HG03045 (cell line): Measurements from ENCODE around the gene BICD2.

ENCODE experiments used
- ATAC-seq: cut with Tn5 transposase; IDR thresholded peaks from one replicate; pipeline ENCODE4 v1.9.1; 2021; ENCODE audit warnings: mild to moderate bottlenecking, moderate library complexity; ENCODE audit not compliant: unreplicated experiment

Gene BICD2

DNA sequence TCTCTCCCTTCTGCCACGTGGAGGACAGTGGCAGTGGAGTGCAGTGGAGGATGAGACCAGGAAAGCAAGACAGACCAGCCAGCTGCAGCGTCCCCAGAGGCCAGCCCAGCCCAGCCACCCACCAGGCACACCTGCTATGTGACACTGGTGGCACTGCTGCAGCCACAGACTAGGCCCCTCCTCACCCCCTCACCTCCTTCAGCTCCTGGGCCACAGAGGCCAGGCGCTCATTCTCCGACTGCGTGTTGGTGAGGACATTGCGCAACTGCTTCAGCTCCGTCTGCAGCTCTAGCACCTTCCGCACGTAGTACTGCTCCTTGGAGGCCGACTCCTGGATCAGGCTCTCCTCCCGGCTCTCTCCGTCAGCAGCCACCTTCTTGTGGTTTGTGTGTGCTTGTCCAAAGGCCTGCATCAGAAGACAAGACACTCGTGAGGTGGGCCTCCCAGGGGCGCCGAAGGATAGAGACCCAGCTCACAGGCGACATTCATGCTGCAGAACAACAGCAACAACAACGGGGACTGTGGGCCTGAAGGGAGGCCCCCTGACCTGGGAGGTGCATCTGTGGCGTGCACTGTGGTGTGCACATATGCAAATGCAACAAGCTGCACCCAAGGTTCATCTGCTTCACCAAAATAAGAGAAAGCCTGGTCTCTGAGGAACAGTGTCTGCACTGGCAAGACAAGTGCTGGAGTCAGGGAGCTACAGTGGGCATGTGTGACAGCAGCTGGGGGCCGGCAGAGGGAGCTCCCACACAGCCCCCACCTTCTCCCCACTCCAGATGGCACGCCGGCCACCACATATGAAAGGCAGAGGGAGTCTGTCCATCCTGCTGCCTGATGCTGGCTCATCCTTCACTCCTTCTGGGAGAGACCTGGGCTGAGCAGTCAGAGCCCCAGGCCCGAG lies 35.5 kb downstream of the BICD2 start:
- ATAC-seq, result peak; percentile 89

DNA sequence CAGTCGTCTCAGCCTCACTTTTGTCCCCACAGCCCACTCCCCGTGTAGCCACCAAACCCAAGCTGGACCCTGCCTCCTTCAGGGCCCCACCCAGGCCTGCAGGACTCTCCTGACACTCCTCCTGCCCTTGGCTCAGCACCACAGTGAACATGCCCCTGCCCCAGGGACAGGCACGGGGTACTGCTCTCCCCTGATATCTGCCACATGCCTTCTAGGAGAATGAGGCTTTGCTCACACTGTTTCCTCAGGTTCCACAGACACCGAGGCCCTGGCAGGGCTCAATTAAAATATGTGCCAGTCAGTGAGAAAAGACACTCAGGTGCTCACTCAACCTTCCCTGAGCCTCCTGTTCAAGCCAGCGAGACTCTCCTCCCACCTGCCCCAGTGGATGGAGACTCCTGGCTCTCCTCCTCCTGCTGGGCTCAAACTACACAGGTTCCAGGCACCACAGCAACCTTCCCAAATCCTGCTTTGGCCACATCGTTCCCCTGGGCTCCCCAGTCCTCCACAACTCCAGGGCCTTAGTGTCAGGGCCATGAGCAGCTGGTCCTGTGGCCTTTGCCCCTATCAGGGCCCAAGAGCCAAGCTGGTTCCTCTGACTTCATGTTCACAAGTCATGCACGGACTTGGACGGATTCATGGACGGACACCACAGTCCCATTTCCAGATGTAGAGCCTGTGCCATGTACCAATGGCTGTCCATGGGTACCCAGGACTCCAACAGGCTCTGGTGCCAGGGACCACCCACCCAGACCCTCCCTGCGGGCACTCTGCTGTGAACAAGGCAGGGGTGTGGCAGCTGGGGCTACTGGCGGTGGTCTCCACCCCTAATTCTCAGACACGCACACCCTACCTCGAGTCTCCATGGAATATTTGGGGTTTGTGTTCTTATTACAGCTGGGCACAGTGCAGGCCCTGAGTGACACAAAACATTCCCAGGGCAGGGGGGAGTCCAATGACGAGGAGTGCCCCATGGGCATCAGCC lies 36.6 kb downstream of the BICD2 start:
- ATAC-seq, result no peak

DNA sequence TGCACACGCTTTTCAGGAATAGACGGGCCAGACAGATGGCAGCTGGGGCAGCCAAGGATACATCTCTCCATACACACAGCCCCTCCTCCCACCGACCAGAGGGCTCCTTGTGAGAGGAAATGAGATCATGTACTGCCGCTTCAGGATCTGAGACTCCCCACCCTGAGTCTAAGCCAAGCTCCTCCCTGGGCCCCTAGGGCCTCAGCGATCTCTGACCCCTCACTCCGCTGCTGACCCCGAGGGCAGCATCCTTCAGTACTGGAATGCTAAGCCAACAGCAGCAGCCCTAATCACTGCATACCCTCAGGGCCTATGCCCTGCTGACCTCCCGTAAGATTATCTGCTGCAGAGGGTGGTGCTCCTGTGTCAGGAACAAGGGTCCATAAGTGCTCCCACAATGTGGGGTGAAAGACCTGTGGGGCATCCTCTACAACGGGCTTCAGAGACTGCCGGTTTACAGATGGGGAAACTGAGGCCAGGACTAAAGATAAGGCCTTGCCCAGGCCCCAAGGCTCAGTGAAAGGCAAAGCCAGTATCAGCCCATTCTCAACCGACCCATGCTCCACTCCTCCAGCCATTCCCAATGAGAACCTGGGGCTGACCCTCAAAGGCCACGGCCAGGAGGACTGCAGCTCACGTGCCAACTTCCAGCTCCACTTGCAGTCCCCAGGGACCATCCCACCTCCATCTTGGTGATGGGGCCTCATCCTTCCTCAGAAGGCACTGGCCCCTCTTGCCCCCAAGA lies 37.5 kb downstream of the BICD2 start:
- no peak for ATAC-seq

DNA sequence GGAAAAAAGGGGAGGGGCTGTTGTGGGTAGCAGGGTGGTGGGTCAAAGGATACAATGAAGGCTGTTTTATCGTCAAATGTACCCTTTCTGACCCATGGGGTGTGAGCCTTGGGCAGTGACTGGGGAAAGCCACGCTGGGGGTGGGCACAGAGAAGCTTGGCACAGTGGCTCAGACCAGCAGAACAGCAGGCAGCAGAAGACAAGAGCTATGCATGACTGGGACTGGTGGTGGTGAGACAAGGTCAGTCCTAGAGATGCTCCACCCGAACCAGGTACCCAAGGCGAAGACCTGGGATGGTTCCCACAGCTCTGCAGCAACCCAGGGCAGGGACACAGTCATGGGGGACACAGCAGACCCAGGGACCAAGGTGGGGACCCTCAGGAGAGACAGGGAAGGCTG lies 38.3 kb downstream of the BICD2 start:
- no peak for ATAC-seq

DNA sequence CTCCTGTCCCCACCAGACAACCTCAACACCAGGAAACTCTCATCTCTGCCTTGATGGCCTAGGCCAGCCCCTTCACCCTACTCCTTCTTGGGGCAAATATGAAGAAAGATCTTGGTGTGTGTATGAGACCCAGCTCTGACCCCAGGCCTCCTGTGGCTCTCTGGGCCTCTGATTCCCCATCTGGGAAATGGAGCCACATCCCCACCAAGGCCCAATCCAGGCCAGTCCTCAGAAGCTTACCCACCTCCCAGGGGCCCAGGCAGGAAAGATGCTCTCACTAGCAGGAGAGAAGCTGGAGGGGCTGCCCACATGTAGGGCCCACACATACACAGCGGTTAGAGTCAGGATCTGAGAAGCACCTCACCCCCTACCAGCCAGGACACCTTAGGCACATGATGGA lies 38.9 kb downstream of the BICD2 start:
- ATAC-seq, result no peak

DNA sequence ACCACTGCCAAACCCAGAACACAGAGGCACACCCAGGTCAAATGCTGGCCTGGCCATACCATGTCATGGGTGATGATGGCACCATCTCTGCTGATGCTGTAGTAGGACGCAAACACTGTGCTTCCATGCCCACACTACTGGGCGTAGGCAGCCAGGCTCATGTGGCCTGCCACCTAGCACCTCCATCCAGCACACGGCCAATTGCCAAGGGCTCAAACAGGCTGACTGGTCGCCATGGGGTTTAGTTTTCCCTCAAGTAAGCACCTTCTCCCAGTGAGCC lies 39.4 kb downstream of the BICD2 start:
- no peak for ATAC-seq

DNA sequence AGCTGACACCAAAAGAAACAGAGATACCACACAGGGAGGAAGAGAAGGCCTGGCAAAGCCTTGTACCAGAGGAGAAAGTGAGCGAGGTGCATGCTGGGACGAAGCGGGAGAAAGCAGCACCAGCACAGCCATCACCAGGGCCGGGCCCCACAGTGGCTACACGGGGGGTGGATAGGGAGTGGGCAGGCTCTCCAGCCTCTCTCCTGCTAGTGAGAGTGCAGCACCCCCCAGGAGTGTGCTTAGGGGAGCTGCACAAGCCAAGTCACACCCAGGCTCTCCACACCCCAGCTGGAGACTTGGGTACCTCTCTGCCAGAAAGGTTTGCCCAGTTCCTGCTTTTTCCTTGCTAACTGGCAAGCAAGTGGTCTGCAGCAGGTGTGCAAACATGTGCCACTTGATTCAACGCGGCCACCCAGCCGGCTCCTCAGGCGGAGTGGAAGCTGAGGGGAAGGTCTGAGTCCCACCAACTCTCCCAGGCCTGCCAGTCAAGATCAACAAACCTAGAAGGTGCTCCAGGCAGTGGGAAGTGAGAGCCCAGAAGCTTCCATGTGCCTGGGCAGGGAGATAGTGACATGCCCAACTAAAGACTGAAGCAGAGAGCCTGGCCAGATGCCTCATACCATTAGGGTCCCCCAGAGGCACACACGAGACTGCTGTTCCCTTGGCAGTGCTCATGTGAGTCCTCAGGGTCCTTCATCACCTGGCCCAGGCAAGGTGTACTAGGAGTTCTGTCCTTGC lies 39.9 kb downstream of the BICD2 start:
- no peak for ATAC-seq

DNA sequence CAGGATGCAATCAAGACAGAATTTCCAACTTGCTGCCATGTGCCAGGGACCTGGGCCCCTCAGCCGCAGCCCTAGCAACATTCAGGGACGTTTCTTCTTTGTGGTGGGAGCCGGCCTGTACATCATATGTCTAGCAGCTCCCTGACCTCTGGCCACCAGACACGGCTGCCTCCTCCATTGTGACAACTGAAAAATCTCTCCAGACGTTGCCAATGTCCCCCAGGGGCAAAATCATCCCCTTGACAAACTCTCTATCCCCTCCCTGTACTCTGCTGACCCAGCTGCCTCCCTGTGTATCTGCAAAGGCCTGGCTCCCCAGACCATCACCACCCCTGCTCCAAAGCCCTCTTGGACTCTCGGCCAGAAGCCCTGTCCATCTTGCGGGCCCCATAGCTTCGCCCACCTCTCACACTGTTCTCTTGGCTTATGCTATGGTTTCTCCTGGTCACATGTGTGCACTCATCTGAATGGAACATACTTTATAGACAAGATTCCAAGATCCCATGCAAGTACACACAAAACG lies 40.8 kb downstream of the BICD2 start:
- no peak for ATAC-seq

DNA sequence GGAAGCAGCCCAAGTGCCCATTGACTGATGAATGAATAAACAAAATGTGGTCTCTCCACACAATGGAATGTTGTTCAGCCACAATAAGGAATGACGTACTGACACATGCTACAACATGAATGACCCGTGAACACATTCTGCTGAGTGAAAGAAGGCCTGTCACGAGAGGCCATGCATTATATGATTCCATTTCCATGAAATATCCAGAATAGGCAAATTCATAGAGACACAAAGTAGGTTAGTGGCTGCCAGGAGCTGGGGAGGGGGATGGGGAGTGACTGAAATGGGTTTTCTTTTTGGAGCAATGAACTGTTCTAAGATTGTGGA lies 41.4 kb downstream of the BICD2 start:
- no peak for ATAC-seq

DNA sequence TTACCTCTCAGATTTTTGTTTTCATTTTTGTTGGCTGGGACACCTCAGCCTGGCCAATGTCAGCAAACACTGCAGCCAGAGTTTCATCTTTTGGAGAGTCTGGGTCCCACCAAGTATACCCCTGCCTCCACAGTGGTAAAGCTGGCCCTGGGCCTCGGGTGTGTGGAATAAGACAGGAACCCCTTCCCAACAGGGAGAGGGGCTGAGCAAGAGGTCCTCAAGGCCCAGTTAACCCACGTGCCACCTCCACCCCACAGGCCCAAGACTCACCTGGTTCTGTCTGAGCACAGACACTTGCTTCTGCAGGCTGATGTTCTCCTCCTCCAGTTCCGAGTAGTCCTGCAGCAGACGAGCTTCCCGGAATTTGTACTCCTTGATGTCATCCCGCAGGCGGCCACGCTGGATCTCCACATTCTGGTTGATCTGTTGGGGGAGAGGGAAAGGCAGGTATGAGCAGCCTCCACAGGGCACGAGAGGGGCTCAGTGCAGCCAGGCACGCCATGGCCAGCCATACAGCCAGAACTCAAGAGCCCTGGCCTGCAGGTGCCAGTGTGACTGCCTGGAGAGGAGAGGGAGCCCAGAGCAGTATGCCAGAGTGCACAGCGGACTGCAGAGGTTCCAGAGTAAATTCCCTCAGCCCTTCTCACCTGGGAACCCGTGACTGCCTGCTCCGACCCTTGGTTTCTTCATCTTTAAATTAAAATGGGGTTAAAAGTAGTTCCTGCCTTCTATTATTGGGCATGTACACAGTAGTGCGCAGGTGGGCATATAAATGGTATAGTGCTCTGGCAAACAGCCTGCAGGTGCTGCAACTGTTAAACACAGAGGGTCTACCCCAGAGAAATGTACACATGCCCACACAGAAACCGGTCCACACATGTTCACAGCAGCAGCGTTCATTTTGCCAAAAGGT lies 42.0 kb downstream of the BICD2 start:
- no peak for ATAC-seq

DNA sequence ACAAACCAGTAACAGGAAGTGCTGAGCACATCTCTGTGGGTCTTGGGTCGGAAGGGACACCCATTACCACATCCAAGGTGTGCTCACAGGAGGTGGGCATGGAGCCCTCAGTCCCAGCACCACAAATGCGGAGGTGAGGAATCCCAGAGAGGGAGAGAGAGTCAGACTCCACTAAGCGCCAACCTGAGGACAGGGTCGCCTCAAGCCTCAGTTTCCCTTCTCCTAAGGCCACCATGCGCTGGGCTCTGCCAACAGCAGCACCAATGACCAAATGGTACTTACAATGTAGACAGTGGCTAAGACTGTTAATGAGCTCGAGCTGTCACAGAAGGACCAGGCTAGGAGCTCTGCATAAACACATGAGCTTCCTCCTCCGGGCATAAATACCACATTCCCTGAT lies 43.1 kb downstream of the BICD2 start:
- ATAC-seq, result no peak

DNA sequence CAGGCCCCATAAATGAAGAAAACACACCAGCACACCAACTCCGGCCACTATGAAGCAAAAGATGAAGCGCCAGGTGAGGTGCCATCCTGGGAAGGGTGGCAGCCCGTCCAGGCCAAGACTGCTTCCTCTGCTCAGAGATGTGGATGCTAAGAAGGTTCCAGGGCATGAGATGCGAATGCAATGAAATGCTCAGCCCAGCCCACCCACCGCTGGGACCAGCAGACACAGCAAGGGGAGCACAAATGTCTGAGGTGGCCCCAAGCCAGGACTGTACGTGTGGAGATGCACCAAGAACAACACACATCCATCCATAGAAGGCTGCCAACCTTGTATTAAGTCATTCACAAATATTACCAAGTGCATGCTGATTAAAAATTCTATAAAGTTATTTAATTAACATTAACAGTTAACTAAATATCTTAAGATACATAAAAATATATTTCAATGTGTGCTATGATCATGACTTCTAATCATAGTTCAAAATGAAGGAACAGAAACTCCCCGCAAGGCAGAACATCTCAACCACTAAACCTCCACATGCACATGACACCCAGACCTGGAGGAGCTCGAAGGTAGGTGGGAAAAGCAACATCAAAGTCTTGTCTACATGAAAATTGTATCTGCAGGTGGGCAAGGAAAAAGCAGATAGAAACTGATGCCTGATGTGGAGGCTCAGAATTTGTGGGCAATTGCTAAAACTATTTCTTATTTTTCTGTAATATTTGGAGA lies 43.7 kb downstream of the BICD2 start:
- ATAC-seq, result no peak

DNA sequence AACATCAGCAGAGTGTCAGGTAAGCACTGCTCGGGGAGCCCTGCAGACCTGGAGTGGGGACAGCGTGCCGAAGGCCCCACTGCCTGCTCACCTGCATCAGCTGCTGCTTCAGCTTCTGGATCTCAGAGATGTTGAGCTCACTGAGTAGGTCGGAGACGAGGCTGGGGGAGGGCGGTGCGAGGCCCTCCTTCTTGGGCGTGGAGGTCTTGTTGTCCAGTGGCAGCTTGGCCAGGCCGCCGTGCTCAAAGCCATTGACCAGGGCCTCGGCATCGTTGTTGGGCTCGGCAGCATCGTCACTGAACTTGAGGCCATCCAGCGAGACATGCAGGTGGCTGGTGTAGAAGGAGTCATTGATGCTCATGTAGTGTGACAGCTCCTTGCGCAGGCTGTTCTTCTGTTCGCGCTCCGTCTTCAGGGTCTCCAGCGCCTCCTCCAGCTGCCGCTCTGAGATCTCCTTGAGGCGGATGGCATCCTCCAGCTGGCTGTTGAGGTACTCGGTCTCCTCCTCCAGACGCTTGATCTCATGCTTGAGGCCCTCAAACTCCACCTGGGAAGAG lies 44.3 kb downstream of the BICD2 start:
- no peak for ATAC-seq

DNA sequence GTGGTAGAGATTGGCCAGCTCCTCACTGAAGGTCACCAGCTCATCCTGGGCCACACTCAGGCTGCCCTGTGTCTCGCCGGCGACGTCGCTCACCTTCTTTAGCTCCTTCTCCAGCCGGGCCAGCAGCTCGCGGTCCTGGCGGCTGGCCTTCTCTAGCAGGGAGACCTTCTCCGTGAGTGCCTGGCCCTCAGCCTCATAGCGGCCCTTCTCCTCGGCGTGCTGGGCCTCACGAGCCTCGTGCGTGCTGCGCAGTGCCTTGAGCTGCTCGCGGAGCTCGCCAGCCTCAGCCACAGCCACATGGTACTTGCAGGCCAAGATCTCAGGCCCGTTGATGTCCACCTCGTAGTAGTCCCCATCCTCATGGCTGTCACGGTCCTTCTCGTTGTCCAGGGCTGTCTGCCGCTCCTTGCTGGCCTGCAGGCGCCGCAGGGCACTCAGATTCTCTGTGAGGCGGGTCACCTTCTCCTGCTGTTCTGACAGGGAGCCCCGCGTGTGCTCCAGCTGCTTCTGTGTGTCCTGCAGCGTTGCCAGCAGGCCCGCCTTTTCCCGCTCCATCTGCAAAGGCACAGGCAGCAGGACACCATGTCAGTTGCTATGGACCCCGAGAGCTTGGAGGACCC lies 45.5 kb downstream of the BICD2 start:
- ATAC-seq, result no peak

DNA sequence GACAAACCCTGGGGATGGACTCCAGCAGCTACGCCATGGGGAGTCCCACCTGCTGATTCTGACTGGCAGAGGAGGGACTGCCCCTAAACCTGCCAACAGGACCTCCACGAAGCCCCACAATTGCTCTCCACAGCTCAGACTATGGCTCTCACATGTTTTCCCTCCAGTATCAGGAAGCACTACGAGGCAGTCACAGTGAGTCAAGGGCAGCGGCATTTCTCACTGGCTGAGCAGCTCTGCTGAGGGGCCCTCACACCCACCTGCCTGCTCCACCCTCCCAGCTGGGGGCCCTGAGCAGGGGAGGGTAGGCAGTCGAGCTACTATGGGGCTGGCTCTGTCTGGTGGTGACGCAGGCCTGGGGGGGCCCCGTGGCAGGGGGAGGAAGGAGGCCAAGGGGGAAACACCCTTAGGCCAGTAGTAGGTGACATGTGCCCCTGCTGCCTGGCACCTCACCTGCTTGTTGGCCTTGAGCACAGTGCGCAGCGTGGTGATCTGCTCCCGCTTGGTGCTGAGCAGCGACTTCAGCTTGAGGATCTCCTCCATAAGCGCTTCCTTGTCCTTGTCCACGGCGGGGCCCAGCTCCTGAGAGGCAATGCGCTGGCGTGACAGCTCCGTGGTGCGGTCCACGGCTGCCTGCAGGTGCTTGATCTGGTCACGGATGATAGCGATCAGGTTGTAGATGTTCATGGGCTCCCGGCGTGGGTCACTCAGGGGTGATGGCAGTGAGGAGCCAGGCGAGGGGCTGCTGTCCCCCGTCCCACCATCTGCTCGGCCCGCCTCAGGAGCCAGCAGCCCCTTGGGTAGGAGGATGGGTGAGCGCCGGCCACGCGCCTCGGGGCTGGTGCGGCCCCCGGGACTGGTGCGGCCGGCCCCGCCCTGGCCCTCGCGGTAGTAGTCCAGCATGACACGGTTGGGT lies 46.3 kb downstream of the BICD2 start:
- no peak for ATAC-seq

DNA sequence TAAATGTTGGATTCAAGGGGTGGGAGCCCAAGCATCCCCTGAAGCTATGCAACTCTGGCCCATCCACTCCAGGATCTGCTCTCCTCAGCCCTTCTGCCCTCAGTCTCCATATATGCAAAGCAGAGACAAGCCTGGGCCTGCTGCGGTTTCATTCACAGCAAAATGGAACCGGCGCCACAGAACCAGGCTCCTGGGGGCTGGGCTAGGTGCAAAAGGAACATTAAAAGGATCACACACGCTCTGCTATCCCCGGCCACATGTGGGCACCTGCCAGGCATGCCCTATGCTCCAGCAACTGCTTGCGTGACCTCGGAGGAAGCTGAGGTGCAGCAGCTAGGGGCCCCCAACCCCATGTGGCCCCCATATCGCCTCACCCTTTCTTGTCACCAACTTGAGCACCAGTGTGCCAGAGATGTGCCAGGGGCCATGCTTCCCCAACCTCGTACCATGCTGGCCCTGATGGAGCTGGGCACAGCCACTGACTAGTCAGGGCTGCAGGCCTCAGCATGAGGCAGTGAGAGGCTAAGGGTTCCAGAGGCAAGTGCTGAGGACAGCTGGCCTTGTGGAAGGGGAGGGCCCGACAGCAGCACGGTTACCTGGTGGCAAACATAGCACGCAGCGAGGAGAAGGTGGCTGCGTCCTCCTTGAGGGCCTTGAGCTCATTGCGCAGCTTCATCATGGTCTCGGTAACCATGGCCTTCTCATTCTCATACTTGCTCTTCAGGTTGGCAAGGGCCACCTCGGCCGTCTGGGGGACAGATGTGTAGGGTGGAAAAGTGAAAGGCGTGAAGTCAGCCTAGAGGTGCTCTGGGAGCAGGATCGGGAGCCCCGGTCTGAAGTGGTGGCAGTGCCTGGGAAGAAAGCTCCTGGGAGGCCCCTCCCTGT lies 47.2 kb downstream of the BICD2 start:
- ATAC-seq, result peak; percentile 48
